ENCODE data around the gene PF4V1. TPM values are rescaled to one million over a fixed set of nuclear protein-coding genes. Genes with fewer than 3 reads are reported as not detected.

The PF4V1 gene
- polyA plus RNA-seq (2013, experiment 1 of 2), result not detected
- polyA plus RNA-seq (2013, experiment 2 of 2), result not detected

DNA sequence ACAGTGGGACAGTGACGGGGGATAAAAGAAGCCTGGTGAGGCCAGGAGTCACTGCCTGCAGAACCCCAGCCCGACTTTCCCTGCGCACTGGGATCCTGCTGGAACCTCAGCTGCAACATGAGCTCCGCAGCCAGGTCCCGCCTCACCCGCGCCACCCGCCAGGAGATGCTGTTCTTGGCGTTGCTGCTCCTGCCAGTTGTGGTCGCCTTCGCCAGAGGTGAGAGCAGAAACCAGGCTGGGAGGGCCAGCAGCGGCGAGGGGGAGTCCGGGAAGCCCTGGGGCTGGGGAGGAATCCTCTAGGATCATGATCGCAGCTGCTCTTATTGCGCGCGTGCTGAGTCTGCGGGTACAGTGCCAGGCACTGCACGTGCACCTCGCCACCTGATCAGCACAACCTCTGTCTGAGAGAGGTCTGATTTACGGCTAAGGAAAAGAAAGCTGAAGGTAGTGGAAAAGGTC is at the start of gene PF4V1:
PF4V1 (plus strand) TSS at position 51 of the 459 bp plus-strand sequence; CDS start at position 118, 67 bp downstream.
- no peak within 1 kb of the TSS for H2AK5ac ChIP-seq (ENCODE audit: low read depth, low read length)
- H3K14ac ChIP-seq (ENCODE audit: low read length), result no peak within 1 kb of the TSS
- no peak within 1 kb of the TSS for H3K4me3 ChIP-seq (ENCODE audit: low read length in 2 of 2)
- H3K79me1 ChIP-seq (ENCODE audit: low read depth, low read length), result no peaks in the 10 kb centered on the region
- no peaks in the 10 kb centered on the region for H3K27me3 ChIP-seq (ENCODE audit: control insufficient read depth in 3 of 3, insufficient read depth in 3 of 3, low read depth in 1 of 3, low read length in 3 of 3)
- no peaks in the 10 kb centered on the region for H3K4me1 ChIP-seq (ENCODE audit: control insufficient read depth in 2 of 2, insufficient read depth in 1 of 2, low read depth in 1 of 2, low read length in 2 of 2)
- no peak within 1 kb of the TSS for H2BK120ac ChIP-seq (ENCODE audit: low read depth, low read length)
- no peak within 1 kb of the TSS for H3K27ac ChIP-seq (replicated peaks; ENCODE audit: low read length)
- H3K36me3 ChIP-seq (replicated peaks in 1 of 2; ENCODE audit: control insufficient read depth in 2 of 2, insufficient read depth in 2 of 2, low read length in 2 of 2), result no peaks in the 10 kb centered on the region
- H2AFZ ChIP-seq (ENCODE audit: low read length), result no peak within 1 kb of the TSS
- no peak within 1 kb of the TSS for H4K8ac ChIP-seq (ENCODE audit: low read depth, low read length)
- no CpG with 5 or more reads among the region's 22 CpGs for WGBS, 2 donors (ENCODE audit: extremely low coverage in 2 of 2, insufficient read length in 2 of 2, insufficient replicate concordance in 1 of 2)
- no peak within 1 kb of the TSS for H2BK15ac ChIP-seq (ENCODE audit: low read length)
- no peak within 1 kb of the TSS for H3K4me2 ChIP-seq (ENCODE audit: insufficient read depth, low read length, poor library complexity, severe bottlenecking)
- H3K4ac ChIP-seq (ENCODE audit: low read length), result no peak within 1 kb of the TSS
- no peak within 1 kb of the TSS for H4K91ac ChIP-seq (ENCODE audit: low read depth, low read length, poor library complexity)
- H3K9me3 ChIP-seq (replicated peaks in 1 of 2; ENCODE audit: control insufficient read depth in 2 of 2, insufficient read depth in 1 of 2, low read depth in 1 of 2, low read length in 2 of 2), result no peaks in the 10 kb centered on the region
- DNase-seq (ENCODE audit: low spot score), result no peak
- no peak within 1 kb of the TSS for H3K23ac ChIP-seq (ENCODE audit: low read depth, low read length, poor library complexity)
- no peak within 1 kb of the TSS for H2BK5ac ChIP-seq (ENCODE audit: low read length)
- H3K18ac ChIP-seq (ENCODE audit: low read length), result peak within 1 kb of the TSS; percentile 18
- H2BK12ac ChIP-seq (ENCODE audit: low read length), result no peak within 1 kb of the TSS
- H3K9ac ChIP-seq (ENCODE audit: low read depth, low read length, poor library complexity), result no peak within 1 kb of the TSS

DNA sequence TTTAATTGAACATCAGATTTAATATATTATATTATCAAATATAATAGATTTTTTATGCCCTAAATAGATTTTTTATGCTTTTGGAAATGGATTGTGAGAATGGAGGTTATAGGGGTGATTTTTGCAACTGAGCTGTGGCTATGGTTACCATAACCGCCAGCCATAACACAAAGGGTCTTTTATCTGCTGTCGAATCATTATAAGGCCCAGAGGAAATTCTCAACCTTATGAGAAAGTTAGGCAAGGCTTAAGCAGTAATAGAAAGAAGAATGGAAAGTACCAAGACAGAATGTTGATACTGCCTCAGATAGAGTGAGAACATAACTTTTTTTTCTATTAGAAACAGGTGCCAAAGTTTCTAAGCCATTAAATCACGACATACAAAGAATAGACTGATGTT is 42.9 kb upstream of the PF4V1 start:
- Histone ChIP-seq H4K91ac (ENCODE audit: low read depth, low read length, poor library complexity) (no peak overlapping the region), H3K18ac (ENCODE audit: low read length) (no peak overlapping the region), H4K8ac (ENCODE audit: low read depth, low read length) (no peak overlapping the region), H3K27me3 (ENCODE audit: control insufficient read depth in 3 of 3, insufficient read depth in 3 of 3, low read depth in 1 of 3, low read length in 3 of 3) (peaks cover 0 to 1% (median 0%) of the 10 kb centered on the region in 3 experiments), H2AFZ (ENCODE audit: low read length) (no peak overlapping the region), H3K9me3 (replicated peaks in 1 of 2; ENCODE audit: control insufficient read depth in 2 of 2, insufficient read depth in 1 of 2, low read depth in 1 of 2, low read length in 2 of 2) (no peaks in the 10 kb centered on the region), H3K4me1 (ENCODE audit: control insufficient read depth in 2 of 2, insufficient read depth in 1 of 2, low read depth in 1 of 2, low read length in 2 of 2) (no peaks in the 10 kb centered on the region), H3K4me3 (ENCODE audit: low read length in 2 of 2) (no peak overlapping the region), H2BK120ac (ENCODE audit: low read depth, low read length) (no peak overlapping the region), H3K27ac (replicated peaks; ENCODE audit: low read length) (no peak overlapping the region), H3K36me3 (replicated peaks in 1 of 2; ENCODE audit: control insufficient read depth in 2 of 2, insufficient read depth in 2 of 2, low read length in 2 of 2) (no peaks in the 10 kb centered on the region), H3K79me1 (ENCODE audit: low read depth, low read length) (no peaks in the 10 kb centered on the region), H3K4ac (ENCODE audit: low read length) (no peak overlapping the region), H2BK5ac (ENCODE audit: low read length) (no peak overlapping the region), H2AK5ac (ENCODE audit: low read depth, low read length) (no peak overlapping the region), H2BK12ac (ENCODE audit: low read length) (no peak overlapping the region), H3K4me2 (ENCODE audit: insufficient read depth, low read length, poor library complexity, severe bottlenecking) (no peak overlapping the region), H3K14ac (ENCODE audit: low read length) (no peak overlapping the region), H3K9ac (ENCODE audit: low read depth, low read length, poor library complexity) (no peak overlapping the region), H2BK15ac (ENCODE audit: low read length) (no peak overlapping the region), H3K23ac (ENCODE audit: low read depth, low read length, poor library complexity) (no peak overlapping the region)
- no peak for DNase-seq (ENCODE audit: low spot score)
- no CpG with 5 or more reads among the region's 3 CpGs for WGBS, 2 donors (ENCODE audit: extremely low coverage in 2 of 2, insufficient read length in 2 of 2, insufficient replicate concordance in 1 of 2)

GRCh38 chr4:73811841-73812240 is 41.3 kb upstream of the PF4V1 start:
- Histone ChIP-seq H3K4me3 (ENCODE audit: low read length in 2 of 2) (no peak overlapping the region), H3K27ac (replicated peaks; ENCODE audit: low read length) (no peak overlapping the region), H3K14ac (ENCODE audit: low read length) (no peak overlapping the region), H2AK5ac (ENCODE audit: low read depth, low read length) (no peak overlapping the region), H3K79me1 (ENCODE audit: low read depth, low read length) (no peaks in the 10 kb centered on the region), H3K23ac (ENCODE audit: low read depth, low read length, poor library complexity) (no peak overlapping the region), H3K36me3 (replicated peaks in 1 of 2; ENCODE audit: control insufficient read depth in 2 of 2, insufficient read depth in 2 of 2, low read length in 2 of 2) (no peaks in the 10 kb centered on the region), H3K18ac (ENCODE audit: low read length) (no peak overlapping the region), H3K9ac (ENCODE audit: low read depth, low read length, poor library complexity) (no peak overlapping the region), H2BK15ac (ENCODE audit: low read length) (no peak overlapping the region), H2AFZ (ENCODE audit: low read length) (no peak overlapping the region), H3K4me1 (ENCODE audit: control insufficient read depth in 2 of 2, insufficient read depth in 1 of 2, low read depth in 1 of 2, low read length in 2 of 2) (no peaks in the 10 kb centered on the region), H3K27me3 (ENCODE audit: control insufficient read depth in 3 of 3, insufficient read depth in 3 of 3, low read depth in 1 of 3, low read length in 3 of 3) (peaks cover 0 to 1% (median 0%) of the 10 kb centered on the region in 3 experiments), H3K9me3 (replicated peaks in 1 of 2; ENCODE audit: control insufficient read depth in 2 of 2, insufficient read depth in 1 of 2, low read depth in 1 of 2, low read length in 2 of 2) (no peaks in the 10 kb centered on the region), H2BK5ac (ENCODE audit: low read length) (no peak overlapping the region), H4K91ac (ENCODE audit: low read depth, low read length, poor library complexity) (no peak overlapping the region), H2BK120ac (ENCODE audit: low read depth, low read length) (no peak overlapping the region), H2BK12ac (ENCODE audit: low read length) (no peak overlapping the region), H3K4ac (ENCODE audit: low read length) (no peak overlapping the region), H3K4me2 (ENCODE audit: insufficient read depth, low read length, poor library complexity, severe bottlenecking) (no peak overlapping the region), H4K8ac (ENCODE audit: low read depth, low read length) (no peak overlapping the region)
- WGBS, 2 donors (ENCODE audit: extremely low coverage in 2 of 2, insufficient read length in 2 of 2, insufficient replicate concordance in 1 of 2), result no CpG with 5 or more reads among the region's 1 CpG
- DNase-seq (ENCODE audit: low spot score), result no peak

DNA sequence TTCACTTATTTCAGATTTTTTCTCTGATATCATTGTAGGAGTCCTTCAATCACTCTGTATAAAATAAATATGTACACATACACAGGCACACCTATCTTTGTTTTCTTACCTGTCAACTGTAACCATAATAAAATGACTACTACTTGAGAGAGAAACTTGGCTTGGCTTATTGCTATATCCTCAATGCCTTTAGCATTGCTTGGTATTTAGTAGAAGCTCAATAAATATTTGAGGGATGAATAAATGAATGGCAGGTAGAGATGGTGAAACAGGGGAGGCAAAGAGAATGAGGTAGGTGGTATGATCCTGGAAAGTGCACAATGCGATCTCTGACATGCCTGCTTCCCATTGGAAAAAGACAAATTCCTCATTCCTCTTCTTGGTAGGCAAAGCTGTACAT is 38.4 kb upstream of the PF4V1 start:
- Histone ChIP-seq H3K4ac (ENCODE audit: low read length) (no peak overlapping the region), H3K4me2 (ENCODE audit: insufficient read depth, low read length, poor library complexity, severe bottlenecking) (no peak overlapping the region), H3K23ac (ENCODE audit: low read depth, low read length, poor library complexity) (no peak overlapping the region), H2BK12ac (ENCODE audit: low read length) (no peak overlapping the region), H4K8ac (ENCODE audit: low read depth, low read length) (no peak overlapping the region), H3K4me3 (ENCODE audit: low read length in 2 of 2) (no peak overlapping the region), H2BK5ac (ENCODE audit: low read length) (no peak overlapping the region), H2BK15ac (ENCODE audit: low read length) (no peak overlapping the region), H3K9ac (ENCODE audit: low read depth, low read length, poor library complexity) (no peak overlapping the region), H3K79me1 (ENCODE audit: low read depth, low read length) (no peaks in the 10 kb centered on the region), H3K27me3 (ENCODE audit: control insufficient read depth in 3 of 3, insufficient read depth in 3 of 3, low read depth in 1 of 3, low read length in 3 of 3) (peaks cover 0 to 1% (median 0%) of the 10 kb centered on the region in 3 experiments), H2AFZ (ENCODE audit: low read length) (no peak overlapping the region), H3K27ac (replicated peaks; ENCODE audit: low read length) (no peak overlapping the region), H4K91ac (ENCODE audit: low read depth, low read length, poor library complexity) (no peak overlapping the region), H3K4me1 (ENCODE audit: control insufficient read depth in 2 of 2, insufficient read depth in 1 of 2, low read depth in 1 of 2, low read length in 2 of 2) (no peaks in the 10 kb centered on the region), H2AK5ac (ENCODE audit: low read depth, low read length) (no peak overlapping the region), H3K36me3 (replicated peaks in 1 of 2; ENCODE audit: control insufficient read depth in 2 of 2, insufficient read depth in 2 of 2, low read length in 2 of 2) (no peaks in the 10 kb centered on the region), H3K18ac (ENCODE audit: low read length) (no peak overlapping the region), H2BK120ac (ENCODE audit: low read depth, low read length) (no peak overlapping the region), H3K14ac (ENCODE audit: low read length) (no peak overlapping the region), H3K9me3 (replicated peaks in 1 of 2; ENCODE audit: control insufficient read depth in 2 of 2, insufficient read depth in 1 of 2, low read depth in 1 of 2, low read length in 2 of 2) (no peaks in the 10 kb centered on the region)
- no CpG with 5 or more reads among the region's 1 CpG for WGBS, 2 donors (ENCODE audit: extremely low coverage in 2 of 2, insufficient read length in 2 of 2, insufficient replicate concordance in 1 of 2)
- no peak for DNase-seq (ENCODE audit: low spot score)

Measured in neuronal stem cell (in vitro differentiated cells).